H9 (cell line): ENCODE measurements around the gene LRPAP1. TPM values are rescaled to one million over a fixed set of nuclear protein-coding genes. Genes with fewer than 3 reads are reported as not detected.

Source experiments
- DNase-seq: peaks from one replicate; pipeline ENCODE4 v3.0.0-alpha.2; 2017
- H2AFZ ChIP-seq: one replicate; pipeline ENCODE4 v1.6.1; 2013; ENCODE audit warnings: mild to moderate bottlenecking, low read length, control low read depth, moderate library complexity
- H2AK5ac ChIP-seq: 2 replicates; pipeline ENCODE4 v1.6.1; 2013; ENCODE audit warnings: low read length, control low read depth, mixed read lengths; ENCODE audit not compliant: insufficient read length
- H2BK120ac ChIP-seq: one replicate; pipeline ENCODE4 v1.6.1; 2013; ENCODE audit warnings: low read depth, mild to moderate bottlenecking, low read length, control low read depth, inconsistent platforms; ENCODE audit not compliant: poor library complexity, severe bottlenecking
- H2BK12ac ChIP-seq: 2 replicates; pipeline ENCODE4 v1.6.1; 2013; ENCODE audit warnings: low read length, control low read depth, mixed read lengths, low read depth; ENCODE audit not compliant: insufficient read length
- H2BK15ac ChIP-seq: 2 replicates; pipeline ENCODE4 v1.6.1; 2013; ENCODE audit warnings: low read depth, low read length, control low read depth
- H2BK20ac ChIP-seq: one replicate; pipeline ENCODE4 v1.6.1; 2013; ENCODE audit warnings: low read depth, mild to moderate bottlenecking, low read length, control low read depth, inconsistent platforms; ENCODE audit not compliant: poor library complexity, severe bottlenecking
- H2BK5ac ChIP-seq: 2 replicates; pipeline ENCODE4 v1.6.1; 2013; ENCODE audit warnings: low read length, control low read depth, mixed read lengths; ENCODE audit not compliant: insufficient read length
- H3K14ac ChIP-seq: 2 replicates; pipeline ENCODE4 v1.6.1; 2013; ENCODE audit warnings: low read length, control low read depth; ENCODE audit not compliant: insufficient read depth
- H3K18ac ChIP-seq: 2 replicates; pipeline ENCODE4 v1.6.1; 2013; ENCODE audit warnings: low read depth, mild to moderate bottlenecking, mixed read lengths, low read length, control low read depth; ENCODE audit not compliant: insufficient read length
- H3K23ac ChIP-seq: 2 replicates; pipeline ENCODE4 v1.6.1; 2013; ENCODE audit warnings: low read length, control low read depth, mixed read lengths, low read depth; ENCODE audit not compliant: insufficient read length
- H3K23me2 ChIP-seq: 2 replicates; pipeline ENCODE4 v1.6.1; 2013; ENCODE audit warnings: low read depth, mild to moderate bottlenecking, mixed read lengths, low read length, control low read depth; ENCODE audit not compliant: insufficient read length, poor library complexity, severe bottlenecking
- H3K27ac ChIP-seq: 2 replicates; pipeline ENCODE4 v1.5.1; 2013; ENCODE audit warnings: low read length, control low read depth, mixed read lengths, low read depth; ENCODE audit not compliant: insufficient read length
- H3K27me3 ChIP-seq: 2 replicates; pipeline ENCODE4 v1.6.1; 2013; ENCODE audit warnings: low read length, control low read depth, inconsistent platforms; ENCODE audit not compliant: insufficient read depth
- H3K4ac ChIP-seq: 2 replicates; pipeline ENCODE4 v1.6.1; 2013; ENCODE audit warnings: low read depth, mild to moderate bottlenecking, control low read depth, inconsistent platforms, low read length, moderate library complexity
- H3K4me1 ChIP-seq: 2 replicates; pipeline ENCODE4 v1.6.1; 2013; ENCODE audit warnings: low read length, control low read depth, inconsistent platforms; ENCODE audit not compliant: insufficient read depth
- H3K4me2 ChIP-seq: 2 replicates; pipeline ENCODE4 v1.6.1; 2013; ENCODE audit warnings: low read length, control low read depth, mixed read lengths; ENCODE audit not compliant: insufficient read length, insufficient read depth
- H3K56ac ChIP-seq: 2 replicates; pipeline ENCODE4 v1.6.1; 2013; ENCODE audit warnings: low read depth, mild to moderate bottlenecking, mixed read lengths, low read length, control low read depth; ENCODE audit not compliant: insufficient read length
- H3K79me1 ChIP-seq: 2 replicates; pipeline ENCODE4 v1.6.1; 2013; ENCODE audit warnings: low read depth, mild to moderate bottlenecking, moderate library complexity, low read length, control low read depth, inconsistent platforms; ENCODE audit not compliant: insufficient read depth, poor library complexity, severe bottlenecking
- H3K79me2 ChIP-seq: 2 replicates; pipeline ENCODE4 v1.6.1; 2013; ENCODE audit warnings: low read length, control low read depth, inconsistent platforms; ENCODE audit not compliant: insufficient read depth
- H3K9ac ChIP-seq: 2 replicates; pipeline ENCODE4 v1.6.1; 2013; ENCODE audit warnings: low read length, control low read depth, mixed read lengths; ENCODE audit not compliant: insufficient read length; ENCODE audit errors: extremely low read depth
- H3K9me3 ChIP-seq: one replicate; pipeline ENCODE4 v1.6.1; 2013; ENCODE audit warnings: low read depth, low read length, inconsistent platforms; ENCODE audit not compliant: control insufficient read depth
- H3T11ph ChIP-seq: one replicate; pipeline ENCODE4 v1.6.1; 2013; ENCODE audit warnings: mild to moderate bottlenecking, low read length, control low read depth, inconsistent platforms
- H4K20me1 ChIP-seq: one replicate; pipeline ENCODE4 v1.6.1; 2013; ENCODE audit not compliant: control insufficient read depth, insufficient read length, insufficient read depth
- H4K5ac ChIP-seq: 2 replicates; pipeline ENCODE4 v1.6.1; 2013; ENCODE audit warnings: low read depth, mild to moderate bottlenecking, mixed read lengths, low read length, control low read depth; ENCODE audit not compliant: insufficient read length
- H4K8ac ChIP-seq: replicated peaks from 2 replicates; pipeline ENCODE4 v1.6.1; 2013; ENCODE audit warnings: low read length, control low read depth, mixed read lengths, low read depth; ENCODE audit not compliant: insufficient read length
- H4K91ac ChIP-seq: 2 replicates; pipeline ENCODE4 v1.6.1; 2013; ENCODE audit warnings: low read depth, mild to moderate bottlenecking, moderate library complexity, mixed read lengths, low read length, control low read depth; ENCODE audit not compliant: insufficient read length
- H3K27ac Mint-ChIP-seq, 3 experiments: 2 replicates in 2 of 3; 3 replicates in 1 of 3; pipeline ENCODE4 v1.8.0; 2020 to 2021; ENCODE audit warnings: mixed read lengths in 3 of 3, mild to moderate bottlenecking in 1 of 3, moderate library complexity in 1 of 3
- H3K27me3 Mint-ChIP-seq: 2 replicates; pipeline ENCODE4 v1.8.0; 2021; ENCODE audit warnings: low read depth, mild to moderate bottlenecking, moderate library complexity, mixed read lengths
- H3K36me3 Mint-ChIP-seq, 3 experiments: 2 replicates in 2 of 3; 3 replicates in 1 of 3; pipeline ENCODE4 v1.8.0; 2020 to 2021; ENCODE audit warnings: low read depth in 3 of 3, mixed read lengths in 3 of 3; ENCODE audit not compliant: insufficient read depth in 1 of 3
- H3K4me1 Mint-ChIP-seq, 2 experiments: 2 replicates each; pipeline ENCODE4 v1.8.0; 2020; ENCODE audit warnings: mixed read lengths in 2 of 2
- H3K4me3 Mint-ChIP-seq, 2 experiments: 2 replicates in 1 of 2; 3 replicates in 1 of 2; pipeline ENCODE4 v1.8.0; 2020 to 2021; ENCODE audit warnings: mild to moderate bottlenecking in 2 of 2, mixed read lengths in 2 of 2, moderate library complexity in 1 of 2
- H3K9me3 Mint-ChIP-seq, 2 experiments: 2 replicates in 1 of 2; 3 replicates in 1 of 2; pipeline ENCODE4 v1.8.0; 2020; ENCODE audit warnings: mild to moderate bottlenecking in 2 of 2, mixed read lengths in 2 of 2, moderate library complexity in 1 of 2
- CTCF ChIP-seq: fragments of 200-600 bp; sonication (generic); conservative IDR thresholded peaks from 3 replicates; pipeline ENCODE4 v1.8.0; 2021; ENCODE audit warnings: antibody characterized with exemption, mild to moderate bottlenecking
- WGBS: extraction: QIAGEN DNeasy Blood & Tissue Kit; methylation state at CpG from one replicate; pipeline ENCODE4 v1.1.7; 2013; ENCODE audit warnings: missing lambda C conversion rate, low lambda C conversion rate, mixed read lengths; ENCODE audit not compliant: insufficient read length; ENCODE audit errors: extremely low coverage; 5-methylcytosine and 5-hydroxymethylcytosine counted together
- total RNA-seq: library from RNA; stranded (reverse); gene quantifications from 2 replicates; pipeline ENCODE4 v1.2.1, GENCODE V29; 2021

The LRPAP1 gene
- total RNA-seq, 1 experiment from 2014 or later = 85.9 TPM

- Histone ChIP-seq H2BK15ac (no peak overlapping the region), H3K9me3 (no peaks in the 10 kb centered on the region), H3K56ac (no peak overlapping the region), H3K4me2 (no peak overlapping the region), H2AK5ac (no peak overlapping the region), H3K9ac (no peak overlapping the region), H3K79me2 (no peaks in the 10 kb centered on the region), H3K23ac (no peak overlapping the region), H2BK5ac (no peak overlapping the region), H2BK20ac (no peak overlapping the region), H3K18ac (no peak overlapping the region), H4K20me1 (no peaks in the 10 kb centered on the region), H2BK12ac (no peak overlapping the region), H3K27ac (no peak overlapping the region), H2BK120ac (no peak overlapping the region), H4K8ac (no peak overlapping the region), H3T11ph (no peak overlapping the region), H3K4ac (no peak overlapping the region), H4K91ac (no peak overlapping the region), H3K23me2 (no peaks in the 10 kb centered on the region), H3K4me1 (no peaks in the 10 kb centered on the region; the same call in 1 of the 2 replicates), H2AFZ (no peak overlapping the region), H3K27me3 (no peaks in the 10 kb centered on the region), H3K79me1 (no peaks in the 10 kb centered on the region), H4K5ac (no peak overlapping the region), H3K14ac (no peak overlapping the region)
- no CpG with 5 or more reads among the region's 6 CpGs for WGBS
- H3K27me3 Mint-ChIP-seq = no peaks in the 10 kb centered on the region
- no peaks in the 10 kb centered on the region; a peak in 1 of 5 replicates for H3K9me3 Mint-ChIP-seq
- no peak for TF ChIP-seq CTCF
- H3K36me3 Mint-ChIP-seq = peaks cover 54 to 81% (median 80%) of the 10 kb centered on the region in 3 experiments
- no peak overlapping the region for H3K4me3 Mint-ChIP-seq
- peaks cover 3 to 7% of the 10 kb centered on the region in 2 experiments for H3K4me1 Mint-ChIP-seq
- no peak for DNase-seq
- H3K27ac Mint-ChIP-seq = no peak overlapping the region
Measured at GRCh38 chr4:3511187-3511586, 21.0 kb downstream of the LRPAP1 start.
